ENCODE measurements around the gene SLC35G6. TPM values are rescaled to one million over a fixed set of nuclear protein-coding genes. Genes with fewer than 3 reads are reported as not detected.

The SLC35G6 gene
- total RNA-seq, 1 donor from 2014 or later, result not detected

DNA sequence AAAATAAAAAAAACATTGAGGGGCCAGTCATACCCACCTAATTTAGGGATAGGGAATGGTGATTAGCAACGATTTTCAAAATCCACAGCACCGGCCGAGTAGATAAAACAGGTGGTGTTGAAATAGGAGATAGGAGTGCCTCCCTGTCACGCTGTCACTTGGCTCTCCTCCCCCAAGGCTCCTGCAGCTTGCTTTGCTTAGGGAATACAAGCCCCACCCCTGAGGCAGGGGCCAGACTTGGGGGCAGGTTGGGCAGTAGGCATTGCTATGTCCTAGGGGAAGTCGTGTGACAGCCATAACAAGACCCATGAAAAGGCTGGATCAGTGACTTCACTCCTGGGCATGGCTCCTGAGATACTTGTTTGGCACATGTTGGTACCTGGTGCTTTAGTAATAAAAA lies 28.7 kb downstream of the SLC35G6 start:
- no peak for DNase-seq (ENCODE audit: low spot score)
- H3K79me2 ChIP-seq (ENCODE audit: low read depth), result no peaks in the 10 kb centered on the region
- peaks cover 7% of the 10 kb centered on the region for H3K27me3 Mint-ChIP-seq (ENCODE audit: insufficient read depth, low read depth)
- H3K9ac ChIP-seq, result no peak overlapping the region
- peaks cover 14% of the 10 kb centered on the region for H4K20me1 ChIP-seq (ENCODE audit: low read depth)
- no peaks in the 10 kb centered on the region for H3K4me1 ChIP-seq
- no peaks in the 10 kb centered on the region for H3K27me3 ChIP-seq
- no peak overlapping the region for H3K27ac ChIP-seq
- no peak overlapping the region for H3K4me2 ChIP-seq
- peaks cover 17% of the 10 kb centered on the region for H3F3A ChIP-seq (ENCODE audit: low read depth)
- no peak overlapping the region for H3K4me3 ChIP-seq
- H3K4me1 Mint-ChIP-seq, result no peaks in the 10 kb centered on the region
- H3K27ac Mint-ChIP-seq, result no peak overlapping the region
- no peaks in the 10 kb centered on the region for H3K9me3 ChIP-seq (ENCODE audit: low read depth)
- no peaks in the 10 kb centered on the region for H3K9me3 Mint-ChIP-seq
- peaks cover 12% of the 10 kb centered on the region for H3K36me3 ChIP-seq
- H3K36me3 Mint-ChIP-seq, result peaks cover 46% of the 10 kb centered on the region
- H3K4me3 Mint-ChIP-seq, result no peak overlapping the region
- H2AFZ ChIP-seq (replicated peaks), result no peak overlapping the region
- TF ChIP-seq EZH2 (IDR thresholded peaks at IDR 0.05) (no peak), EZH2phosphoT487 (IDR thresholded peaks at IDR 0.05) (no peak)

DNA sequence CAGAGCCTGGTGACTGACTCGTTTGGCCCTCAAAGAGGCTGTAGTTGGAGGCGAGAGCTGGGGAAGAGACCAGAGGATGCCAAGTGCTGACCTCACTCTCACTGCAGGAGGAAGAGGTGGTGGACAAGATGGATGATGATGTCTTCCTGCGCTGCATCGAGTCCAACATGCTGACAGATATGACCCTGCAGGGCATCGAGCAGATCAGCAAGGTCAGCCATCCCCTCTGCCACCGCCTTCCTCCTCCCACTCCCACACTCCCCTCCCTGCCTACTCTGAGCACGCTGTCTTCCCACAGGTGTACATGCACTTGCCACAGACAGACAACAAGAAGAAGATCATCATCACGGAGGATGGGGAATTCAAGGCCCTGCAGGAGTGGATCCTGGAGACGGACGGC lies 29.9 kb downstream of the SLC35G6 start:
- Mint-ChIP-seq H3K27me3 (ENCODE audit: insufficient read depth, low read depth) (peaks cover 5% of the 10 kb centered on the region), H3K36me3 (peaks cover 42% of the 10 kb centered on the region), H3K4me1 (no peaks in the 10 kb centered on the region), H3K9me3 (no peaks in the 10 kb centered on the region), H3K4me3 (no peak overlapping the region), H3K27ac (no peak overlapping the region)
- Histone ChIP-seq H3K4me3 (no peak overlapping the region), H2AFZ (replicated peaks) (no peak overlapping the region), H3K27me3 (no peaks in the 10 kb centered on the region), H3K79me2 (ENCODE audit: low read depth) (no peaks in the 10 kb centered on the region), H3K4me1 (no peaks in the 10 kb centered on the region), H4K20me1 (ENCODE audit: low read depth) (peaks cover 14% of the 10 kb centered on the region), H3K4me2 (no peak overlapping the region), H3K9me3 (ENCODE audit: low read depth) (no peaks in the 10 kb centered on the region), H3F3A (ENCODE audit: low read depth) (peaks cover 16% of the 10 kb centered on the region), H3K36me3 (peaks cover 4% of the 10 kb centered on the region), H3K27ac (no peak overlapping the region), H3K9ac (no peak overlapping the region)
- DNase-seq (ENCODE audit: low spot score), result no peak
- TF ChIP-seq EZH2phosphoT487 (IDR thresholded peaks at IDR 0.05) (no peak), EZH2 (IDR thresholded peaks at IDR 0.05) (no peak)
- TF ChIP-seq, protein P1, sequence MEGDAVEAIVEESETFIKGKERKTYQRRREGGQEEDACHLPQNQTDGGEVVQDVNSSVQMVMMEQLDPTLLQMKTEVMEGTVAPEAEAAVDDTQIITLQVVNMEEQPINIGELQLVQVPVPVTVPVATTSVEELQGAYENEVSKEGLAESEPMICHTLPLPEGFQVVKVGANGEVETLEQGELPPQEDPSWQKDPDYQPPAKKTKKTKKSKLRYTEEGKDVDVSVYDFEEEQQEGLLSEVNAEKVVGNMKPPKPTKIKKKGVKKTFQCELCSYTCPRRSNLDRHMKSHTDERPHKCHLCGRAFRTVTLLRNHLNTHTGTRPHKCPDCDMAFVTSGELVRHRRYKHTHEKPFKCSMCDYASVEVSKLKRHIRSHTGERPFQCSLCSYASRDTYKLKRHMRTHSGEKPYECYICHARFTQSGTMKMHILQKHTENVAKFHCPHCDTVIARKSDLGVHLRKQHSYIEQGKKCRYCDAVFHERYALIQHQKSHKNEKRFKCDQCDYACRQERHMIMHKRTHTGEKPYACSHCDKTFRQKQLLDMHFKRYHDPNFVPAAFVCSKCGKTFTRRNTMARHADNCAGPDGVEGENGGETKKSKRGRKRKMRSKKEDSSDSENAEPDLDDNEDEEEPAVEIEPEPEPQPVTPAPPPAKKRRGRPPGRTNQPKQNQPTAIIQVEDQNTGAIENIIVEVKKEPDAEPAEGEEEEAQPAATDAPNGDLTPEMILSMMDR (IDR thresholded peaks at IDR 0.05), result no peak

DNA sequence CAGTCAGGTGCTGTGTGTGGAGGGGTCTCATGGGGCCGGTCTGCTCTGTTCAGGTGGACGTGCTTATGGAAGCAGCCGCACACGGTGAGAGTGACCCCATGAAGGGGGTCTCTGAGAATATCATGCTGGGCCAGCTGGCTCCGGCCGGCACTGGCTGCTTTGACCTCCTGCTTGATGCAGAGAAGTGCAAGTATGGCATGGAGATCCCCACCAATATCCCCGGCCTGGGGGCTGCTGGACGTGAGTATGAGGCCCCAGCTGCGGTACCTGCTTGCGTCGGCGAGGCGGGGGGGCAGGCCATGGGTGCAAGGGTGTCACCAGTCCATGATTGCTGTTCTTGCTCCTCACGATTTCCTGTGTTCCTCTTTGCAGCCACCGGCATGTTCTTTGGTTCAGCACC lies 30.9 kb downstream of the SLC35G6 start:
- Histone ChIP-seq H3K9ac (no peak overlapping the region), H4K20me1 (ENCODE audit: low read depth) (peaks cover 11% of the 10 kb centered on the region), H3K4me3 (no peak overlapping the region), H3K4me1 (no peaks in the 10 kb centered on the region), H3K27ac (no peak overlapping the region), H3K9me3 (ENCODE audit: low read depth) (no peaks in the 10 kb centered on the region), H3K4me2 (no peak overlapping the region), H3K79me2 (ENCODE audit: low read depth) (no peaks in the 10 kb centered on the region), H3K27me3 (no peaks in the 10 kb centered on the region), H2AFZ (replicated peaks) (no peak overlapping the region), H3K36me3 (no peaks in the 10 kb centered on the region), H3F3A (ENCODE audit: low read depth) (peaks cover 16% of the 10 kb centered on the region)
- no peaks in the 10 kb centered on the region for H3K4me1 Mint-ChIP-seq
- no peaks in the 10 kb centered on the region for H3K9me3 Mint-ChIP-seq
- TF ChIP-seq EZH2 (IDR thresholded peaks at IDR 0.05), result no peak
- TF ChIP-seq, protein P1 (IDR thresholded peaks at IDR 0.05), result no peak
- TF ChIP-seq EZH2phosphoT487 (IDR thresholded peaks at IDR 0.05), result no peak
- no peak overlapping the region for H3K27ac Mint-ChIP-seq
- peaks cover 5% of the 10 kb centered on the region for H3K27me3 Mint-ChIP-seq (ENCODE audit: insufficient read depth, low read depth)
- no peak for DNase-seq (ENCODE audit: low spot score)
- peaks cover 36% of the 10 kb centered on the region for H3K36me3 Mint-ChIP-seq
- no peak overlapping the region for H3K4me3 Mint-ChIP-seq

DNA sequence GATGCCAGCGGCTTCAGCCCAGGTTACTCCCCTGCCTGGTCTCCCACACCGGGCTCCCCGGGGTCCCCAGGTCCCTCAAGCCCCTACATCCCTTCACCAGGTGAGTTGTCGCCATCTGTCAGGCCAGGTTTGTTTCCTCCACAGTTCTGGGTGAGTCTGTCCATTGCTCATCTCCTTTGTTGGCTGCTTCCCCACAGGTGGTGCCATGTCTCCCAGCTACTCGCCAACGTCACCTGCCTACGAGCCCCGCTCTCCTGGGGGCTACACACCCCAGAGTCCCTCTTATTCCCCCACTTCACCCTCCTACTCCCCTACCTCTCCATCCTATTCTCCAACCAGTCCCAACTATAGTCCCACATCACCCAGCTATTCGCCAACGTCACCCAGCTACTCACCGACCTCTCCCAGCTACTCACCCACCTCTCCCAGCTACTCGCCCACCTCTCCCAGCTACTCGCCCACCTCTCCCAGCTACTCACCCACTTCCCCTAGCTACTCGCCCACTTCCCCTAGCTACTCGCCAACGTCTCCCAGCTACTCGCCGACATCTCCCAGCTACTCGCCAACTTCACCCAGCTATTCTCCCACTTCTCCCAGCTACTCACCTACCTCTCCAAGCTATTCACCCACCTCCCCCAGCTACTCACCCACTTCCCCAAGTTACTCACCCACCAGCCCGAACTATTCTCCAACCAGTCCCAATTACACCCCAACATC lies 31.7 kb downstream of the SLC35G6 start:
- Histone ChIP-seq H3F3A (ENCODE audit: low read depth) (peaks cover 16% of the 10 kb centered on the region), H3K4me3 (no peak overlapping the region), H3K9me3 (ENCODE audit: low read depth) (no peaks in the 10 kb centered on the region), H3K4me1 (no peaks in the 10 kb centered on the region), H3K36me3 (no peaks in the 10 kb centered on the region), H3K27me3 (no peaks in the 10 kb centered on the region), H3K79me2 (ENCODE audit: low read depth) (no peaks in the 10 kb centered on the region), H4K20me1 (ENCODE audit: low read depth) (peaks cover 9% of the 10 kb centered on the region), H3K27ac (no peak overlapping the region), H3K4me2 (no peak overlapping the region), H2AFZ (replicated peaks) (no peak overlapping the region), H3K9ac (no peak overlapping the region)
- peaks cover 34% of the 10 kb centered on the region for H3K36me3 Mint-ChIP-seq
- H3K4me3 Mint-ChIP-seq, result no peak overlapping the region
- no peak for DNase-seq (ENCODE audit: low spot score)
- H3K9me3 Mint-ChIP-seq, result no peaks in the 10 kb centered on the region
- TF ChIP-seq EZH2phosphoT487 (IDR thresholded peaks at IDR 0.05) (no peak), EZH2 (IDR thresholded peaks at IDR 0.05) (no peak)
- TF ChIP-seq, protein P1 (IDR thresholded peaks at IDR 0.05), result no peak
- H3K27ac Mint-ChIP-seq, result no peak overlapping the region
- peaks cover 5% of the 10 kb centered on the region for H3K27me3 Mint-ChIP-seq (ENCODE audit: insufficient read depth, low read depth)
- H3K4me1 Mint-ChIP-seq, result no peaks in the 10 kb centered on the region
